Colon (tissue), 2 donors: Measurements from ENCODE around the gene SOCS3.

Experiments
- FAIRE-seq: peaks from 2 replicates; lab custom pipeline; 2012; peaks lifted over from hg19 to GRCh38; lab: Jason Lieb, UNC
- donor health status: control.
- donor health status: control.

The SOCS3 gene

GRCh38 chr17:78390241-78391050, 30.6 kb upstream of the SOCS3 start:
- no peak for FAIRE-seq

- no peak for FAIRE-seq
Observed at GRCh38 chr17:78387977-78388941, 28.4 kb upstream of the SOCS3 start.

GRCh38 chr17:78384479-78385175, 24.8 kb upstream of the SOCS3 start:
- no peak for FAIRE-seq

- FAIRE-seq = no peak
Observed at GRCh38 chr17:78383725-78384471, 24.0 kb upstream of the SOCS3 start.

GRCh38 chr17:78381601-78382232, 21.8 kb upstream of the SOCS3 start:
- no peak for FAIRE-seq

- no peak for FAIRE-seq
Observed at GRCh38 chr17:78380370-78380769, 20.5 kb upstream of the SOCS3 start.

GRCh38 chr17:78379131-78379491, 19.2 kb upstream of the SOCS3 start:
- no peak for FAIRE-seq

- FAIRE-seq = no peak
Observed at GRCh38 chr17:78378225-78379130, 18.6 kb upstream of the SOCS3 start, which contains the start of gene PGS1. PGS1 (plus strand) TSS chr17:78378649; CDS start chr17:78378666, 17 bp downstream.

- no peak for FAIRE-seq
Observed at GRCh38 chr17:78377858-78378224, 18.0 kb upstream of the SOCS3 start.

GRCh38 chr17:78376161-78376560, 16.3 kb upstream of the SOCS3 start:
- FAIRE-seq = no peak

- no peak for FAIRE-seq
Observed at GRCh38 chr17:78375401-78376151, 15.7 kb upstream of the SOCS3 start.

GRCh38 chr17:78374631-78375274, 14.9 kb upstream of the SOCS3 start:
- no peak for FAIRE-seq

- no peak for FAIRE-seq
Observed at GRCh38 chr17:78374189-78374588, 14.3 kb upstream of the SOCS3 start.

- no peak for FAIRE-seq
Observed at GRCh38 chr17:78372841-78373240, 13.0 kb upstream of the SOCS3 start.

- FAIRE-seq = no peak
Observed at GRCh38 chr17:78371056-78371455, 11.2 kb upstream of the SOCS3 start.

- FAIRE-seq = no peak
Observed at GRCh38 chr17:78369791-78370381, 10.0 kb upstream of the SOCS3 start.

GRCh38 chr17:78368854-78369495, 9.1 kb upstream of the SOCS3 start:
- FAIRE-seq = no peak

GRCh38 chr17:78368348-78368747, 8.5 kb upstream of the SOCS3 start:
- no peak for FAIRE-seq
